K562 (cell line): ENCODE results near the gene POP7. TPM values are rescaled to one million over a fixed set of nuclear protein-coding genes. Genes with fewer than 3 reads are reported as not detected.

ENCODE experiments used
- ATAC-seq: fragments of 200-7000 bp; cut with Tn5 transposase; 3 replicates; pipeline ENCODE4 v1.9.1; 2020; ENCODE audit warnings: moderate library complexity
- BruUV-seq: library from RNA; stranded (reverse); fragments of 400-500 nt; replicated peaks from 2 replicates; lab custom pipeline; 2021; lab: Mats Ljungman, UMichigan
- CTCF ChIA-PET: fragments of 300-600 bp; formaldehyde crosslinking; extraction: SDS; loops from one replicate; lab custom pipeline; 2021; ENCODE audit warnings: low intra/inter-chr PET ratio; lab: Yijun Ruan, JAX
- POLR2A ChIA-PET: fragments of 300-600, 350-650 bp; sonication (Branson Sonifier 250); formaldehyde crosslinking; extraction: SDS; loops from one replicate; lab custom pipeline; 2021; ENCODE audit warnings: antibody characterized with exemption, inconsistent platforms; lab: Yijun Ruan, JAX
- DNase-seq, 4 experiments: peaks; one replicate each; pipeline versions ENCODE4 v3.0.0 to v3.0.0-alpha.2; 2011 to 2018; ENCODE audit warnings: low spot score in 3 of 4, mixed read lengths in 3 of 4; ENCODE audit errors: extremely low read depth in 1 of 4
- FAIRE-seq: peaks from 2 replicates; lab custom pipeline; 2011; peaks lifted over from hg19 to GRCh38; lab: Jason Lieb, UNC
- H2AFZ ChIP-seq: 2 replicates; pipeline ENCODE4 v1.6.0; 2011; ENCODE audit warnings: low read depth, low read length, control low read depth, inconsistent platforms
- H3K27ac ChIP-seq: fragments of 200-600 bp; 3 replicates; pipeline ENCODE4 v1.8.0; 2011; ENCODE audit warnings: low read depth, mild to moderate bottlenecking, control low read depth, inconsistent platforms, low read length, moderate library complexity, mixed read lengths; ENCODE audit errors: extremely low read depth
- H3K27me3 ChIP-seq, 2 experiments: fragments of 300-600 bp in 1 of 2; 2 replicates in 1 of 2; 3 replicates in 1 of 2; pipeline versions ENCODE4 v1.6.0 to v1.8.0; 2011; ENCODE audit warnings: inconsistent platforms in 2 of 2, low read length in 2 of 2, mild to moderate bottlenecking in 1 of 2, mixed read lengths in 1 of 2, moderate library complexity in 1 of 2; ENCODE audit not compliant: control insufficient read depth in 2 of 2, insufficient read depth in 2 of 2
- H3K36me3 ChIP-seq: fragments of 300-600 bp; 3 replicates; pipeline ENCODE4 v1.8.0; 2011; ENCODE audit warnings: mild to moderate bottlenecking, low read length, inconsistent platforms; ENCODE audit not compliant: control insufficient read depth, insufficient read depth
- H3K4me1 ChIP-seq, 2 experiments: fragments of 200-600 bp in 1 of 2; replicated peaks in 1 of 2; 2 replicates in 1 of 2; 3 replicates in 1 of 2; pipeline versions ENCODE4 v1.5.1 to v1.8.0; 2011; ENCODE audit warnings: inconsistent platforms in 2 of 2, low read length in 2 of 2, mild to moderate bottlenecking in 1 of 2, mixed read lengths in 1 of 2, moderate library complexity in 1 of 2; ENCODE audit not compliant: control insufficient read depth in 2 of 2, insufficient read depth in 2 of 2
- H3K4me2 ChIP-seq: 2 replicates; pipeline ENCODE4 v1.6.1; 2011; ENCODE audit warnings: low read length, control low read depth, inconsistent platforms, mixed read lengths; ENCODE audit not compliant: insufficient read depth
- H3K4me3 ChIP-seq: fragments of 200-600 bp; sonication (generic), shearing (Covaris generic); 2 replicates; pipeline ENCODE4 v1.5.1; 2016; ENCODE audit warnings: control low read depth, inconsistent platforms
- H3K79me2 ChIP-seq: fragments of 200-600 bp; 3 replicates; pipeline ENCODE4 v1.8.0; 2011; ENCODE audit warnings: low read length, inconsistent platforms; ENCODE audit not compliant: control insufficient read depth, insufficient read depth
- H3K9ac ChIP-seq, 2 experiments: 2 replicates each; pipeline versions ENCODE4 v1.6.0 to v1.6.1; 2011; ENCODE audit warnings: low read depth in 2 of 2, low read length in 2 of 2, control low read depth in 1 of 2, inconsistent platforms in 1 of 2, mild to moderate bottlenecking in 1 of 2, mixed read lengths in 1 of 2; ENCODE audit not compliant: insufficient read depth in 1 of 2
- H3K9me1 ChIP-seq: one replicate; pipeline ENCODE4 v1.6.0; 2011; ENCODE audit warnings: inconsistent platforms, mild to moderate bottlenecking, low read length, moderate library complexity; ENCODE audit not compliant: control insufficient read depth, insufficient read depth
- H3K9me3 ChIP-seq: replicated peaks from 2 replicates; pipeline ENCODE4 v1.5.1; 2011; ENCODE audit warnings: low read depth, low read length, inconsistent platforms; ENCODE audit not compliant: control insufficient read depth, insufficient read depth
- H4K20me1 ChIP-seq: replicated peaks from 2 replicates; pipeline ENCODE4 v1.6.1; 2011; ENCODE audit warnings: low read length, inconsistent platforms, mixed read lengths; ENCODE audit not compliant: control insufficient read depth, insufficient read depth
- BRCA1 ChIP-seq, 2 experiments: fragments of 450-650 bp in 1 of 2; sonication (generic) in 1 of 2; formaldehyde crosslinking in 1 of 2; IDR thresholded peaks; 2 replicates each; pipeline versions ENCODE4 v1.5.0 to v1.6.1; 2017 to 2020; ENCODE audit warnings: mild to moderate bottlenecking in 1 of 2, missing genetic modification reagents in 1 of 2
- BRD9 ChIP-seq: fragments of 450-650 bp; IDR thresholded peaks from 2 replicates; pipeline ENCODE4 v1.6.1; 2018; ENCODE audit warnings: low read depth; ENCODE audit not compliant: partially characterized antibody
- CLOCK ChIP-seq: fragments of 250-450 bp; sonication (Bioruptor Pico); IDR thresholded peaks from 2 replicates; pipeline ENCODE4 v1.4.0; 2020; ENCODE audit warnings: mild to moderate bottlenecking, moderate library complexity, borderline replicate concordance
- EHMT2 ChIP-seq: fragments of 450-650 bp; IDR thresholded peaks from 2 replicates; pipeline ENCODE4 v1.6.1; 2018; ENCODE audit warnings: antibody characterized with exemption
- ETV1 ChIP-seq: fragments of 450-650 bp; conservative IDR thresholded peaks from 2 replicates; pipeline ENCODE4 v1.6.1; 2016; ENCODE audit warnings: missing genetic modification characterization, control low read depth, low read depth, missing compliant biosample characterization
- FOSL1 ChIP-seq: fragments of 200-800 bp; sonication (Bioruptor generic); conservative IDR thresholded peaks from 2 replicates; pipeline ENCODE4 v1.6.1; 2016; ENCODE audit warnings: missing genetic modification characterization, missing compliant biosample characterization
- POLR2AphosphoS2 ChIP-seq: IDR thresholded peaks from 2 replicates; pipeline ENCODE4 v1.6.1; 2012; ENCODE audit warnings: low read length, improper control_type of control experiment
- SIN3A ChIP-seq, 2 experiments: fragments of 150-350 bp in 1 of 2; IDR thresholded peaks; 2 replicates each; pipeline ENCODE4 v1.6.1; 2011 to 2016; ENCODE audit warnings: borderline replicate concordance in 2 of 2, low read depth in 2 of 2, low read length in 2 of 2, mild to moderate bottlenecking in 2 of 2, moderate library complexity in 2 of 2; ENCODE audit not compliant: control insufficient read depth in 1 of 2
- SPI1 ChIP-seq: IDR thresholded peaks from 2 replicates; pipeline ENCODE4 v1.6.1; 2011; ENCODE audit warnings: low read depth, low read length, control low read depth, borderline replicate concordance
- SRSF9 ChIP-seq: fragments of 200-400 bp; formaldehyde crosslinking; IDR thresholded peaks from 2 replicates; pipeline ENCODE4 v1.6.1; 2017; ENCODE audit warnings: low read depth, low read length, borderline replicate concordance
- ZNF217 ChIP-seq: sonication (generic); formaldehyde crosslinking; IDR thresholded peaks from 2 replicates; pipeline ENCODE4 v1.8.0; 2022; ENCODE audit warnings: mild to moderate bottlenecking, missing genetic modification reagents
- ZNF586 ChIP-seq: fragments of 450-650 bp; formaldehyde crosslinking; conservative IDR thresholded peaks from 2 replicates; pipeline ENCODE4 v1.4.0; 2020; ENCODE audit warnings: mild to moderate bottlenecking, moderate library complexity
- ZNF76 ChIP-seq: fragments of 250-450 bp; sonication (Bioruptor Pico); IDR thresholded peaks from 2 replicates; pipeline ENCODE4 v1.4.0; 2020; ENCODE audit warnings: mild to moderate bottlenecking, moderate library complexity, borderline replicate concordance
- ZSCAN32 ChIP-seq: fragments of 450-650 bp; formaldehyde crosslinking; IDR thresholded peaks from 2 replicates; pipeline ENCODE4 v1.4.0; 2020; ENCODE audit warnings: mild to moderate bottlenecking, moderate library complexity
- WGBS: fragments of 100-300 bp; shearing (Covaris generic); methylation state at CpG from one replicate; pipeline ENCODE4 v1.1.6; 2016; ENCODE audit warnings: low coverage, mixed read lengths; ENCODE audit not compliant: insufficient coverage; ENCODE audit errors: missing lambda C conversion rate; 5-methylcytosine and 5-hydroxymethylcytosine counted together
- in situ Hi-C: fragments of 300-500 bp; cut with MboI; formaldehyde crosslinking; loops from 4 replicates; pipeline ENCODE4 v1.15.0; 2018; ENCODE audit warnings: inconsistent platforms, mixed read lengths
- intact Hi-C: fragments of 100-400 bp; cut with micrococcal nuclease; formaldehyde crosslinking; loops from 2 replicates; pipeline ENCODE4 v1.14.2; 2022
- polyA plus RNA-seq, 8 experiments: library from polyadenylated mRNA; depleted of rRNA in 4 of 8; stranded (reverse) in 5 of 8; unstranded in 3 of 8; fragments of >200 nt; fragmentation: Nextera tagmentation in 2 of 8; fragmentation: Illumina TruSeq in 1 of 8; extraction: Ambion mirVana in 2 of 8; extraction: Trizol in 1 of 8; gene quantifications; 2 replicates each; pipeline versions ENCODE4 v1.2.1 to v1.2.3, GENCODE V29; 2011 to 2014; ENCODE audit warnings: inconsistent platforms in 1 of 8, missing spikeins in 1 of 8
- total RNA-seq, 7 experiments: library from RNA; depleted of rRNA in 6 of 7; stranded (reverse); fragments of >200 nt in 6 of 7; fragmentation: Illumina TruSeq in 2 of 7; extraction: Trizol in 2 of 7; gene quantifications; 2 replicates each; pipeline versions ENCODE4 v1.2.1 to v1.2.3, GENCODE V29; 2011 to 2021; ENCODE audit warnings: low replicate concordance in 1 of 7
- TF ChIP-seq, protein P1 (sequence below): sonication (generic); formaldehyde crosslinking; IDR thresholded peaks from 2 replicates; pipeline ENCODE4 v1.8.1; 2023; ENCODE audit warnings: mild to moderate bottlenecking, missing genetic modification reagents, moderate library complexity

POP7 gene
- total and polyA plus RNA-seq, 9 of the 15 experiments (the other 6 are each of a cell fraction or from before 2014, with no cell fraction given) = 11.5 to 163 (median 68.9) TPM

DNA sequence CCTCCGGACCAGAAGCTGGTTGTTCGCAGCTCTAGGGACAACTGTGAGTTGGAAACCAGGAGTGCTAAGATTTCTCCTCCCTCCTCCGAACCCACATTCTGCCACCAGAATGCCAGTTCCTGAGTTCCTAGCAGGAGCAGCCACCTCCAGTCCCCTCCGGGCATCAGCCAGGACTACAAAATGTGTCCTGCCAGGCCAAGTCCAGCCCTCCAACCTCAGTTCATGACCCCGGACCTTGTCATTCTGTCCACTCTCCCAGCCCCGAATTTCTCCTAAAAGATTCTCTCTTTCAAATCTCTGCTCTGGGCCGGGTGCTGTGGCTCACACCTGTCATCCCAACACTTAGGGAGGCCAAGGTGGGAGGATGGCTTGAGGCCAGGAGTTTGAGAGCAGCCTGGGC is 29.8 kb downstream of the POP7 start (continued):
- no peak for TF ChIP-seq SIN3A (IDR thresholded peaks at IDR 0.05; ENCODE audit: borderline replicate concordance in 2 of 2, control insufficient read depth in 1 of 2, low read depth in 2 of 2, low read length in 2 of 2)
- TF ChIP-seq EHMT2 = no peak
- TF ChIP-seq BRCA1 (IDR thresholded peaks at IDR 0.05) = no peak
- TF ChIP-seq BRCA1 (CRISPR knock-in tag; IDR thresholded peaks at IDR 0.05) = no peak
- TF ChIP-seq SPI1 = no peak

DNA sequence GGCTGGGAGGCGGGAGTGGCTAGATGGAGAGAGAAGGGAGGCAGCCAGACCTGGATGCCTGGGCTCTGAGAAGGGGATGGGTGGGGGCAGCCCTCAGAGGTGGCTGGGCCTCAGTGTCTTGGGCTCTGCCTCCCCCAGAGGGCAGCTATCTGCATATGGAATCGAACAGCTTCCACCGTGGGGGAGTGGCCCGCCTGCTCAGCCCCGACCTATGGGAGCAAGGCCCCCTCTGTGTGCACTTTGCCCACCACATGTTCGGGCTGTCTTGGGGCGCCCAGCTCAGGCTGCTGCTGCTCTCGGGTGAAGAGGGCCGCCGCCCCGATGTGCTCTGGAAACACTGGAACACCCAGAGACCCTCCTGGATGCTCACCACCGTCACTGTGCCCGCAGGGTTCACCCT is 30.8 kb downstream of the POP7 start:
- peaks cover 2 to 21% of the 10 kb centered on the region in 2 experiments; a peak in 3 of 5 replicates for H3K27me3 ChIP-seq
- no TSS peak for BruUV-seq
- peak in 1 of 4 experiments; percentile 22 for DNase-seq
- no peak overlapping the region for H3K27ac ChIP-seq
- intact Hi-C loops (no loop called here), in situ Hi-C loops (no loop called here)
- POLR2A ChIA-PET = interaction anchor here (0.6 kb wide), 1 partner anchor 91 kb away, joined by 3 read pairs; no protein-coding TSS in a partner anchor
- no peaks in the 10 kb centered on the region for H3K9me3 ChIP-seq
- ATAC-seq = no peak
- peaks cover 0 to 6% of the 10 kb centered on the region in 2 experiments; a peak in 2 of 5 replicates for H3K4me1 ChIP-seq
- H3K36me3 ChIP-seq = no peaks in the 10 kb centered on the region
- H2AFZ ChIP-seq = no peak overlapping the region
- H3K79me2 ChIP-seq = no peaks in the 10 kb centered on the region
- no peaks in the 10 kb centered on the region for H3K9me1 ChIP-seq
- no peak overlapping the region for H3K4me2 ChIP-seq
- H3K4me3 ChIP-seq = no peak overlapping the region
- H4K20me1 ChIP-seq = no peaks in the 10 kb centered on the region
- H3K9ac ChIP-seq = no peak overlapping the region
- CTCF ChIA-PET = no interaction called here
- 0% methylated on average over 1 of the region's 13 CpGs for WGBS
- FAIRE-seq = no peak
- TF ChIP-seq ZNF76 (CRISPR knock-in tag) = no peak
- no peak for TF ChIP-seq SRSF9
- TF ChIP-seq BRD9 = no peak
- TF ChIP-seq ZSCAN32 = no peak
- TF ChIP-seq, protein P1, sequence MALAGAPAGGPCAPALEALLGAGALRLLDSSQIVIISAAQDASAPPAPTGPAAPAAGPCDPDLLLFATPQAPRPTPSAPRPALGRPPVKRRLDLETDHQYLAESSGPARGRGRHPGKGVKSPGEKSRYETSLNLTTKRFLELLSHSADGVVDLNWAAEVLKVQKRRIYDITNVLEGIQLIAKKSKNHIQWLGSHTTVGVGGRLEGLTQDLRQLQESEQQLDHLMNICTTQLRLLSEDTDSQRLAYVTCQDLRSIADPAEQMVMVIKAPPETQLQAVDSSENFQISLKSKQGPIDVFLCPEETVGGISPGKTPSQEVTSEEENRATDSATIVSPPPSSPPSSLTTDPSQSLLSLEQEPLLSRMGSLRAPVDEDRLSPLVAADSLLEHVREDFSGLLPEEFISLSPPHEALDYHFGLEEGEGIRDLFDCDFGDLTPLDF = no peak
- TF ChIP-seq FOSL1 (tag) = no peak
- no peak for TF ChIP-seq CLOCK
- TF ChIP-seq ETV1 = no peak
- no peak for TF ChIP-seq ZNF217 (CRISPR knock-in tag)
- TF ChIP-seq POLR2AphosphoS2 = no peak
- TF ChIP-seq ZNF586 (CRISPR knock-in tag) = no peak
